H1 (cell line): ENCODE results near the gene FEZF1. TPM values are rescaled to one million over a fixed set of nuclear protein-coding genes. Genes with fewer than 3 reads are reported as not detected.

Experiments
- CHD7 ChIP-seq: fragments of 300-600 bp; sonication (generic); IDR thresholded peaks from 2 replicates; pipeline ENCODE4 v1.7.1; 2012; ENCODE audit warnings: low read length, moderate library complexity, mild to moderate bottlenecking, inconsistent platforms; ENCODE audit not compliant: insufficient replicate concordance
- KDM1A ChIP-seq: fragments of 200-600, 300-600 bp; sonication (generic); IDR thresholded peaks from 2 replicates; pipeline ENCODE4 v1.7.1; 2016; ENCODE audit warnings: mild to moderate bottlenecking, low read length, borderline replicate concordance
- polyA plus RNA-seq, 7 experiments: library from polyadenylated mRNA; depleted of rRNA in 3 of 7; stranded (reverse) in 5 of 7; unstranded in 2 of 7; fragments of >200 nt in 5 of 7; fragments of 200-250 nt in 2 of 7; gene quantifications; 1 replicate in 5 of 7; 2 replicates in 1 of 7; 4 replicates in 1 of 7; pipeline versions ENCODE4 v1.2.1 to v1.2.3, GENCODE V29; 2011 to 2013; ENCODE audit warnings: missing spikeins in 2 of 7, mixed read lengths in 2 of 7
- total RNA-seq: library from RNA; stranded (reverse); fragmentation: NEBNext Ultra II Directional; extraction: Animal tissue kit (Norgen Biotek cat#: 25700); gene quantifications from 2 replicates; pipeline ENCODE4 v1.2.1, GENCODE V29; 2021

FEZF1 gene
- total and polyA plus RNA-seq, 2 of the 8 experiments (the other 6 are each of a cell fraction or from before 2014, with no cell fraction given) = 10.6 to 15.7 TPM

DNA sequence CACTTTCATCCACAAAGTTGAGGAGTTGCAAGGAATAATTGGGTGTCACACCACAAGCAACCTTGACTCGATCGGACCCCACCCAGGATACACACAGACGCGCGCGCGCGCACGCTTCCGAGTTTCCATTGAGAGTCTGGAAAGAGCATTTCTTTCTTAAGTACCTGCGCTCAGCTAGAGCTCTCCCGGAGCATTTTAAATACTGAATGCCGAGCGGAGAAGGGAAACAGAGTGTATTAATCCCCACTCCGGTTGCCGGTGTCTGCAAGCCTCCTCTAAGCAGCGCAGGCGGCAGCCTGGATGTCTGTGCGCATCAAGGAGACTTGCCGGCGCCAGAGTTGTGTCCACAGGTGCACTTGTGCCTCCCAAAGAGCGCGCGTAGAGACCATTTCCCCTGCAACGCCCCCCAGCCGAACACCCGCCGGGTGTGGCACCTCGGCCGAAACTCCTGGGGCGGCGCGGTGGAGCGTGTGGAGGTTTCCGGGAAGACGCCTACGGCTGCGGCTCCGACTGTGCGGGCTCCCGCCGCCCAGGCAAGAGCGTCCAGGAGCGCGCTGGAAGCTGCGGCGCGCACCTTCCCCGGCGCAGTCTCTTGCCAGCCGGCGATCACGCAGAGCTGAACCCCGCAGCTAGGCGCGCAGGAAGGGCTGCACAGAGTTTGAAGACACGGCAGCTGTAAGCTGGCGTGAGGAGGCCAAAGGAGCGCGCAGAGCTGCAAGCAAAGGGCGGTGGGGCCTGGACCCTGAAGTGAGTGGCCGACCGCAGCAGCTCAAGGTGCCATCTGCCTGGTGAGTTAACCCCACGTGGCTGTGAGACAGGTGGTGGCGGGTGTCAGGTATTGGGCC lies 1.1 kb upstream of the FEZF1 start (continued):
- TF ChIP-seq CHD7 (no peak), KDM1A (no peak)
